HUES6 (cell line): ENCODE data around the gene ASNS.
"Not testable (repeated sequence)": the region's sequence is repeated elsewhere in the genome, so short reads cannot be mapped to it uniquely, and the experiment has no call there.

Experiments
- H3K27ac ChIP-seq: 2 replicates; pipeline ENCODE4 v1.7.0; 2013; ENCODE audit warnings: low read depth, mild to moderate bottlenecking, low read length, inconsistent platforms
- H3K27me3 ChIP-seq: 2 replicates; pipeline ENCODE4 v1.6.1; 2013; ENCODE audit warnings: low read length; ENCODE audit not compliant: control insufficient read depth, insufficient read depth
- H3K36me3 ChIP-seq: 2 replicates; pipeline ENCODE4 v1.6.1; 2013; ENCODE audit warnings: low read length; ENCODE audit not compliant: control insufficient read depth, insufficient read depth
- H3K4me1 ChIP-seq: 2 replicates; pipeline ENCODE4 v1.6.1; 2013; ENCODE audit warnings: low read length; ENCODE audit not compliant: control insufficient read depth, insufficient read depth
- H3K4me3 ChIP-seq: 2 replicates; pipeline ENCODE4 v1.5.1; 2013; ENCODE audit warnings: low read depth, low read length
- H3K9ac ChIP-seq: one replicate; pipeline ENCODE4 v1.6.1; 2013; ENCODE audit warnings: mild to moderate bottlenecking, low read length
- H3K9me3 ChIP-seq: 2 replicates; pipeline ENCODE4 v1.6.1; 2013; ENCODE audit warnings: low read depth, low read length; ENCODE audit not compliant: control insufficient read depth, insufficient read depth

ASNS gene, protein sequence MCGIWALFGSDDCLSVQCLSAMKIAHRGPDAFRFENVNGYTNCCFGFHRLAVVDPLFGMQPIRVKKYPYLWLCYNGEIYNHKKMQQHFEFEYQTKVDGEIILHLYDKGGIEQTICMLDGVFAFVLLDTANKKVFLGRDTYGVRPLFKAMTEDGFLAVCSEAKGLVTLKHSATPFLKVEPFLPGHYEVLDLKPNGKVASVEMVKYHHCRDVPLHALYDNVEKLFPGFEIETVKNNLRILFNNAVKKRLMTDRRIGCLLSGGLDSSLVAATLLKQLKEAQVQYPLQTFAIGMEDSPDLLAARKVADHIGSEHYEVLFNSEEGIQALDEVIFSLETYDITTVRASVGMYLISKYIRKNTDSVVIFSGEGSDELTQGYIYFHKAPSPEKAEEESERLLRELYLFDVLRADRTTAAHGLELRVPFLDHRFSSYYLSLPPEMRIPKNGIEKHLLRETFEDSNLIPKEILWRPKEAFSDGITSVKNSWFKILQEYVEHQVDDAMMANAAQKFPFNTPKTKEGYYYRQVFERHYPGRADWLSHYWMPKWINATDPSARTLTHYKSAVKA

DNA sequence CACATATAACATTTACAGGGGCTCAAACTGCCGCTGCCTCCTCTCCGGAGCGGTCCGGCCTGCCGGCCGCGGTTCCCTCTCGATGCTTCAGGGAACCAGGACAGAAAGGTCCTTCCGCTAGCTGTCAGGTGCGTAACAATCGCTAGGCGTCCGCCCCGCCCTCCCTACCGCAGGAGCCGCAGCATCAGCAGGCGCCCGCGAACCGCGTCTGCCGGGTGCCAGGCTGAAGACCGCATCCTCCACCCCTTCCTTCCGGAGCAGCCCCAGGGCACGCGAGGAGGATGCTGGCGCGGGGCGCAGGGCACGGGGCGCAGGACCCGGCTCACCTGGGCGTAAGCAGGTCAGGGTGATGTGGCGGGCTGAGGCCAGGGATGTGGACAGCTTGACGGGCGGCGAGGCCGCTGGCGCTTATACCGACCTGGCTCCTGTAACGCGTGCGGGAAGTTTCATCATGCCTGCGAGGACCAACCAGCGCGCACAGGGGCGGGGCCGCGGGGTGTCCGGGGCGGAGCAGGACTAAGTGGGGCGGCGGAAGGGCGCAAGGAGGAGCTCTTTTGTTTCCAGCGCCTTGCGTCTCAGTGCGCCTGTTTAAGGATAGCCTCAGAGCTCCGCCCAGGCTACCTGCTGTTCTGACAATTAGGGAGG, at the start of gene ASNS:
ASNS (minus strand) TSS at position 384 of the 645 bp plus-strand sequence. CDS start 3,252 bp downstream, outside the sequence.
- Histone ChIP-seq H3K9ac (peak within 1 kb of the TSS; percentile 87), H3K27ac (peak within 1 kb of the TSS; percentile 85), H3K4me1 (peaks cover 12% of the 10 kb centered on the region; the same call in 1 of the 2 replicates), H3K27me3 (peaks cover 21% of the 10 kb centered on the region), H3K9me3 (no peaks in the 10 kb centered on the region), H3K36me3 (peaks cover 20% of the 10 kb centered on the region), H3K4me3 (peak within 1 kb of the TSS; percentile 79)

DNA sequence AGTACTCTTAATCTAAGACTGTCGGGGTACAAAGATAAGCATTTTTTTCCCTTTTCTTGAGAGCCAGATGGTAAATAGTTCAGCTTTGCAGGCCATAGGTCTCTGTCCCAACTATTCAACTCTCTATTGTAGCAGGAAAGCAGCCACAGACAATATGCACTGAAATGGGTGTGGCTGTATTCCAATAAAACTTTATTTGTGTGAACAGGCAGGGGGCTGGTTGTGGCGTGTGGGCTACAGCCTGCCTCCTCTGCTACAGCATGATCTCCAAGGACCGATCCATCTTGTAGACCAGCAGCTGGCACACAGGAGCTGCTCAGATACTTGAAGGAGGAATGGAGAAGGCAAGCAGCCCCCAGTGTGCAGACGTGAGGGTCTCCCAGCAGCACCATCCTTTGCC, 49.0 kb upstream of the ASNS start:
- H3K4me1 ChIP-seq, H3K36me3 ChIP-seq, H3K9me3 ChIP-seq, H3K27me3 ChIP-seq, H3K9ac ChIP-seq, H3K27ac ChIP-seq, H3K4me3 ChIP-seq: not testable (repeated sequence)

DNA sequence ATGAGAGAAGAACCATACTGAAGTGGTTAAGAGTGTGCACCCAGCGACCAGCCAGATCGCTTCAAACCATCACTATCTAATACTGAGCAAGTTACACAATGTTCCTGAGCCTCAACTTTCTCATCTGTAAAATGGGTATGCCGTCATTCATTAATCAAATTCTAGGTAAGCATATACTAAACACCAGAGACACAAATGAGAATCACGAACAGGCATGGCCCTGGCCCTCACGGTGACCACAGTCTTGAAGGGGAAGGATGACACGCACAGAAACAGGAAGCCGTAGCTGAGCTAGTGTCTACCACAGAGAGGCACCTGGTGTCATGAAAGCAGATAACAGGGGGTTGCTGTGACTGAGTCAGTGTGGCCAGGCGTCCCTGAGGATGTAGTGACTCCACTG, 43.1 kb upstream of the ASNS start:
- H3K9me3 ChIP-seq, H3K4me3 ChIP-seq, H3K27ac ChIP-seq, H3K4me1 ChIP-seq, H3K27me3 ChIP-seq, H3K36me3 ChIP-seq, H3K9ac ChIP-seq: not testable (repeated sequence)

DNA sequence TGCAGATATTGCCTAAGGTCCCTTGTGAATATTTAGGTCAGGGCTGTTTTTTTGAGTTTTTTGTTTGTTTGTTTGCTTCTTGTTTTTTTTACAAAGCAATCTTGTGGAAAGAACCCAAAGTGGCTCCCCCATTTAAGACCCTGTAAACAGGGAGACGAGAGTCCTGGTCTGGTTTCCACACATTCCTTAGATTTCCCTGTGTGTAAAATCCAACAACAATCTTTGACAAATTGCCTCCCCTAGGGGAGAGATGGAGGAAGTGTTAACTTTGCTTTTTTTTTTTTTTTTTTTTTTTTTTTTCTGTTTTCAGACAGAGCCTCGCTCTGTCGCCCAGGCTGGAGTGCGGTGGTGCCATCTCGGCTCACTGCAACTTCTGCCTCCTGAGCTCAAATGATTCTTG, 40.1 kb upstream of the ASNS start:
- not testable (repeated sequence) for H3K27me3 ChIP-seq, H3K36me3 ChIP-seq, H3K4me1 ChIP-seq, H3K27ac ChIP-seq, H3K4me3 ChIP-seq, H3K9me3 ChIP-seq, H3K9ac ChIP-seq

DNA sequence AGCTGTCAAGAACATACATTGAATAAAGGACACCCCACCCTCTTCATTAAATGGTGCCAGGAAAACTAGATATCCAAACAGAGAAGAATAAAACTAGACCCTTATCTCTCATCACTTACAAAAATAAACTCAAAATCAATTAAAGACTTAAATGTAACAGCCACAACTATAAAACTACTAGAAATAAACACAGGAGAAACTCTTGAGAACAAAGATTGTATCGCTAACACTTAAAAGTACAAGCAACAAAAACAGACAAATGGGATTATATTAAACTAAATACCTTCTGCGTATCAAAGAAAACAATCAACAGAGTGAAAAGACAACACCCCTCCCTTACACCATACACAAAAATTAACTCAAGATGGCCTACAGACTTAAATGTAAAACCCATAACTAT, 24.7 kb upstream of the ASNS start:
- not testable (repeated sequence) for H3K36me3 ChIP-seq, H3K4me3 ChIP-seq, H3K9ac ChIP-seq, H3K27ac ChIP-seq, H3K9me3 ChIP-seq, H3K4me1 ChIP-seq, H3K27me3 ChIP-seq

DNA sequence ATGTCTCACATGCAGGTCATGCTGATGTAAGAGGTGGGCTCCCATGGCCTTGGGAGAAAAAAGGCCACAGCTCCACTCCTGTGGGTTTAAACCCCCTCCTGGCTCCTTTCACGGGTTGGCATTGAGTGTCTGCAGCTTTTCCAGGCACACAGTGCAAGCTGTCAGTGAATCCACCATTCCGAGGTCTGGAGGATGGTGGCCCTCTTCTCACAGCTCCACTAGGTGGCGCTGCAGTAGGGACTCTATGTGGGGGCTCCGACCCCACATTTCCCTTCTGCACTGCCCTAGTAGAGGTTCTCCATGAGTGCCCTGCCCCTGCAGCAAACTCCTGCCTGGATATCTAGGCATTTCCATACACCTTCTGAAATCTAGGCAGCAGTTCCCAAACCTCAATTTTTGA, 19.5 kb upstream of the ASNS start:
- not testable (repeated sequence) for H3K9ac ChIP-seq

DNA sequence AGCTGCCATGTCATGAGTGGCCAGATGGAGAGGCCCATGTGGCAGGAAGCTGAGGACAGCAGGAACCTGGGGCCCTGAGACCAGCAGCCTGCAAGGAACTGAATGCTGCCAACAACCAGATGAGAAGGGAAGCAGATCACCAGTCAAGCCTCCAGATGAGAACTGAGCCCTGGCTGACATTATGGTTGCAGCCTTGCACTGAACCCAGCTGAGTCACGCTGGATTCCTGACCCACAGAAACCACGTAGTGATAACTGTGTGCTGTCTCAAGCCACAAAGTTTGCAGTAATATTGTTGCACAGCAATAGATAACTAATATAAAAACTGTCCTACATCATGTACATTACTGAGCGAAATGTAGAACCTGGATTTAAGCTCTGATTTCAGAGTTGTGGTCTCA, 7.3 kb upstream of the ASNS start:
- H3K4me1 ChIP-seq, H3K36me3 ChIP-seq, H3K9ac ChIP-seq, H3K9me3 ChIP-seq, H3K27ac ChIP-seq, H3K4me3 ChIP-seq, H3K27me3 ChIP-seq: not testable (repeated sequence)

More for the DNA sequence above, 19.5 kb upstream of the ASNS start:
- H3K4me3 ChIP-seq, H3K36me3 ChIP-seq, H3K9me3 ChIP-seq, H3K27ac ChIP-seq, H3K4me1 ChIP-seq, H3K27me3 ChIP-seq: not testable (repeated sequence)

DNA sequence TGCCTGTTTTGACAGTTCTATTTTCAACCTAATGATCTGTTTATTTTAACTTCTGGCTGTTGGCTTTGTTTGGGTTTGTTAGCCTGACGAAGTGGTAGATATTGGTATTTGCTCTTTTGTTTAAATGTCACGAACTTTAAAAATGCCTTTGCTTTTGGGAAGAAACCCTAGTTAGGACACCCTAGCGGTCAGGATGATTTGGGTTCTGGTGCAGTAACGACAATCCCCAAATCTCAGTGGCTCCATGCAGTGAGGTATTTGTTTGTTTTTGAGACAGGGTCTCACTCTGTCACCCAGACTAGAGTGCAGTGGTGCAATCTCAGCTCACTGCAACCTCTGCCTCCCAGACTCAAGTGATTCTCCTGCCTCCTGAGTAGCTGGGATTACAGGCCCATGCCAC, 2.7 kb upstream of the ASNS start:
- not testable (repeated sequence) for H3K9ac ChIP-seq, H3K27ac ChIP-seq, H3K4me3 ChIP-seq, H3K36me3 ChIP-seq, H3K9me3 ChIP-seq
- peaks cover 12% of the 10 kb centered on the region; the same call in 1 of the 2 replicates for H3K4me1 ChIP-seq
- peaks cover 21% of the 10 kb centered on the region for H3K27me3 ChIP-seq

DNA sequence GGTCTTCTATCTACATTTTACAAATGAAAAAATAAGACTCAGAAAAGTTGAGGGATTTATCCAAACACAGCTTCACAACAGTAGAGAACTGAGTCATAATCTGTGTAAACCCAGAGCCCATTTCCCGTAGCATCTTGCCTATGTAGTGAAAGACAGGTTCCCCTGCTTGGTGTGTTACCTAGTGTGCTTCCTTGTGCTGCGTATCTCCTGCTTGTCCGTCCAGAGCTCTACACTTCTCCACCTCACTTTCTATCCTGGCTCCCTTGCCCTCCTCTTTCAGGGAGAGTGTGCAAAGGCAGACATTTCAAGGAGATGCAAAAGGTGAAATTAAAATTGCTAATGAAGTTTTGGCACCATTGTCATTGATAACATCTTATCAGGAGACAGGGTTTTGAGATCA, 1.4 kb upstream of the ASNS start:
- Histone ChIP-seq H3K27ac (no peak overlapping the region), H3K9ac (no peak overlapping the region), H3K27me3 (peaks cover 21% of the 10 kb centered on the region), H3K4me3 (peak overlapping the region; percentile 3; the same call in 1 of the 2 replicates), H3K36me3 (peaks cover 9% of the 10 kb centered on the region), H3K4me1 (peaks cover 12% of the 10 kb centered on the region; the same call in 1 of the 2 replicates), H3K9me3 (no peaks in the 10 kb centered on the region)

DNA sequence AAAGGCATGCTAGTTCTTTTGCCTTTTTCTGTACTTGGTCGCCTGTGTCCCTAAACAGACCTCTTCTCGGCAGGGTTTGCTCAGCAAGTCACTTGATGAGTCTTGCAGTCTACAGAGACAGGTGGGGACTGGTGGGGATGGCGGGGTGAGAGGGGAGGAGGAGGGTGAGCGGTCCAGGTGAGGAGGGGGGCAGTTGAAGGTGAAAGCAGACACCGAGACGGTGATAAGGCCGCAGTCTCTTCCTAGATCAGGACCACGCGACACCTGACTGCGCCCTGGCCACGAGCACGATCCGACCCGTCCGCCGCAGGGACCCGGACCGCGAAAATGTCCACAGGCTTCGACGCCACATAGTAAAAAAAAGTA, 566 bp downstream of the ASNS start:
- Histone ChIP-seq H3K27ac (peak overlapping the region; percentile 85), H3K36me3 (peaks cover 23% of the 10 kb centered on the region), H3K4me1 (peaks cover 12% of the 10 kb centered on the region; the same call in 1 of the 2 replicates)

DNA sequence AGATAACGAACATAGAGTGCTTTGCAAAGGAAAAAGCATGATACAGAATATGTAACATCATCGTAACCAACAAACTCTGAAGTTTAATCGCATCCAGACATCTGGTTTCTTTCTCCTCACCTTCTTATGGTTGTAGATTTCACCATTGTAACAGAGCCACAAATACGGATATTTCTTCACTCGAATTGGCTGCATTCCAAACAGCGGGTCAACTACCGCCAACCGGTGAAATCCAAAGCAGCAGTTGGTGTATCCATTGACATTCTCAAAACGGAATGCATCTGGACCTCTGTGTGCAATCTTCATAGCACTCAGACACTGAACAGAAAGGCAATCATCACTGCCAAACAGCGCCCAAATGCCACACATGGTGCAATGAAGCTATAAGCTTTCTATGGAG, 3.4 kb downstream of the ASNS start:
- no peak overlapping the region for H3K27ac ChIP-seq
- peaks cover 11% of the 10 kb centered on the region for H3K27me3 ChIP-seq
- H3K4me3 ChIP-seq = no peak overlapping the region
- peaks cover 11% of the 10 kb centered on the region; the same call in 1 of the 2 replicates for H3K4me1 ChIP-seq
- no peaks in the 10 kb centered on the region for H3K9me3 ChIP-seq
- no peak overlapping the region for H3K9ac ChIP-seq
- peaks cover 44% of the 10 kb centered on the region for H3K36me3 ChIP-seq

More for the DNA sequence above, 566 bp downstream of the ASNS start:
- Histone ChIP-seq H3K9ac (peak overlapping the region; percentile 87), H3K4me3 (peak overlapping the region; percentile 79), H3K27me3 (peaks cover 21% of the 10 kb centered on the region), H3K9me3 (no peaks in the 10 kb centered on the region)
